SK-N-SH (cell line): ENCODE results near the gene CFAP70. TPM values are rescaled to one million over a fixed set of nuclear protein-coding genes. Genes with fewer than 3 reads are reported as not detected.
A peak's percentile ranks its signal among the peaks of the same experiment; 100 is the strongest.

Experiments
- CTCF ChIA-PET: fragments of 300-600, 350-600 bp; formaldehyde crosslinking; extraction: SDS; loops from one replicate; lab custom pipeline; 2021; lab: Yijun Ruan, JAX
- POLR2A ChIA-PET: fragments of 350-600 bp; sonication (Branson Sonifier 250); formaldehyde crosslinking; extraction: SDS; loops from one replicate; lab custom pipeline; 2020; ENCODE audit warnings: antibody characterized with exemption, inconsistent platforms; lab: Yijun Ruan, JAX
- DNase-seq: peaks from one replicate; pipeline ENCODE4 v3.0.0; 2012
- H2AFZ ChIP-seq: fragments of 200-600 bp; sonication (generic); 2 replicates; pipeline ENCODE4 v1.8.1; 2016; ENCODE audit warnings: antibody characterized with exemption, mild to moderate bottlenecking, low read depth
- H3F3A ChIP-seq: fragments of 200-600 bp; sonication (generic); replicated peaks from 2 replicates; pipeline ENCODE3; 2016; ENCODE audit warnings: antibody characterized with exemption, mild to moderate bottlenecking; ENCODE audit not compliant: insufficient read depth
- H3K27ac ChIP-seq, 2 experiments: fragments of 200-500 bp in 1 of 2; fragments of 200-600 bp in 1 of 2; sonication (Bioruptor generic) in 1 of 2; sonication (generic), shearing (Covaris generic) in 1 of 2; 2 replicates each; pipeline versions ENCODE4 v1.5.1 to v1.6.1; 2014 to 2016; ENCODE audit warnings: low read depth in 2 of 2, inconsistent platforms in 1 of 2, low read length in 1 of 2, mild to moderate bottlenecking in 1 of 2, mixed read lengths in 1 of 2
- H3K27me3 ChIP-seq: fragments of 200-600 bp; sonication (generic), shearing (Covaris generic); 2 replicates; pipeline ENCODE4 v1.6.1; 2016; ENCODE audit warnings: mixed run types; ENCODE audit not compliant: insufficient read depth
- H3K36me3 ChIP-seq, 2 experiments: fragments of 200-500 bp in 1 of 2; fragments of 200-600 bp in 1 of 2; sonication (Bioruptor generic) in 1 of 2; sonication (generic) in 1 of 2; replicated peaks in 1 of 2; 2 replicates each; pipeline versions ENCODE3 to v1.5.1; 2014 to 2016; ENCODE audit warnings: low read length in 1 of 2, mild to moderate bottlenecking in 1 of 2; ENCODE audit not compliant: insufficient read depth in 2 of 2, control insufficient read depth in 1 of 2
- H3K4me1 ChIP-seq, 2 experiments: fragments of 200-500 bp in 1 of 2; fragments of 200-600 bp in 1 of 2; sonication (Bioruptor generic) in 1 of 2; sonication (generic), shearing (Covaris generic) in 1 of 2; 2 replicates each; pipeline versions ENCODE4 v1.5.1 to v1.6.1; 2014 to 2016; ENCODE audit warnings: low read depth in 1 of 2, low read length in 1 of 2, mixed run types in 1 of 2; ENCODE audit not compliant: insufficient read depth in 2 of 2, control insufficient read depth in 1 of 2
- H3K4me2 ChIP-seq: fragments of 200-600 bp; sonication (generic), shearing (Covaris generic); 2 replicates; pipeline ENCODE4 v1.6.1; 2017; ENCODE audit warnings: mixed run types
- H3K4me3 ChIP-seq, 2 experiments: fragments of 200-500 bp in 1 of 2; fragments of 200-600 bp in 1 of 2; sonication (Bioruptor generic) in 1 of 2; sonication (generic), shearing (Covaris generic) in 1 of 2; 2 replicates each; pipeline versions ENCODE4 v1.5.1 to v1.8.1; 2014 to 2016; ENCODE audit warnings: low read depth in 2 of 2, inconsistent platforms in 1 of 2, low read length in 1 of 2, mild to moderate bottlenecking in 1 of 2, mixed read lengths in 1 of 2, moderate library complexity in 1 of 2
- H3K79me2 ChIP-seq: fragments of 200-600 bp; sonication (generic); 2 replicates; pipeline ENCODE4 v1.8.1; 2017; ENCODE audit warnings: mild to moderate bottlenecking; ENCODE audit not compliant: insufficient read depth
- H3K9ac ChIP-seq: fragments of 200-600 bp; sonication (generic); 2 replicates; pipeline ENCODE4 v1.6.1; 2017; ENCODE audit warnings: mixed run types
- H3K9me2 ChIP-seq: fragments of 200-600 bp; sonication (generic); 2 replicates; pipeline ENCODE4 v1.6.1; 2017; ENCODE audit warnings: mixed run types
- H3K9me3 ChIP-seq: fragments of 200-600 bp; sonication (generic); 2 replicates; pipeline ENCODE4 v1.6.1; 2017; ENCODE audit warnings: mixed run types, mild to moderate bottlenecking, moderate library complexity
- H4K20me1 ChIP-seq: fragments of 200-600 bp; sonication (generic); 2 replicates; pipeline ENCODE4 v1.6.1; 2017; ENCODE audit warnings: mild to moderate bottlenecking, mixed run types; ENCODE audit not compliant: insufficient read depth
- ELF1 ChIP-seq: IDR thresholded peaks from 2 replicates; pipeline ENCODE4 v1.4.0; 2012
- EP300 ChIP-seq, 2 experiments: IDR thresholded peaks; 2 replicates each; pipeline versions ENCODE4 v1.4.0 to v1.6.1; 2012; ENCODE audit warnings: borderline replicate concordance in 1 of 2, low read depth in 1 of 2, low read length in 1 of 2
- FOSL2 ChIP-seq: IDR thresholded peaks from 2 replicates; pipeline ENCODE4 v1.4.0; 2012; ENCODE audit warnings: low read depth, mild to moderate bottlenecking, moderate library complexity, borderline replicate concordance
- RAD21 ChIP-seq: IDR thresholded peaks from 2 replicates; pipeline ENCODE4 v1.6.1; 2012; ENCODE audit warnings: mild to moderate bottlenecking, low read length
- RCOR1 ChIP-seq: fragments of 150-350 bp; IDR thresholded peaks from 2 replicates; pipeline ENCODE4 v1.6.1; 2017; ENCODE audit warnings: antibody characterized with exemption, low read length
- SMC3 ChIP-seq: IDR thresholded peaks from 2 replicates; pipeline ENCODE4 v1.6.1; 2012; ENCODE audit warnings: low read depth, low read length, improper control_type of control experiment
- TEAD4 ChIP-seq: IDR thresholded peaks from 2 replicates; pipeline ENCODE4 v1.4.0; 2012; ENCODE audit warnings: mild to moderate bottlenecking, borderline replicate concordance; ENCODE audit not compliant: insufficient read depth
- WGBS: methylation state at CpG from one replicate; pipeline ENCODE4 v1.1.6; 2017; ENCODE audit warnings: low lambda C conversion rate; 5-methylcytosine and 5-hydroxymethylcytosine counted together
- polyA plus RNA-seq, 3 experiments: library from polyadenylated mRNA; depleted of rRNA; stranded (reverse); fragments of >200 nt; gene quantifications; 2 replicates each; pipeline ENCODE4 v1.2.3, GENCODE V29; 2012
- TF ChIP-seq, protein P1 (sequence below): IDR thresholded peaks from 2 replicates; pipeline ENCODE4 v1.4.0; 2012; ENCODE audit warnings: low read depth, borderline replicate concordance
- TF ChIP-seq, protein P2 (sequence below): IDR thresholded peaks from 2 replicates; pipeline ENCODE4 v1.6.1; 2012; ENCODE audit warnings: mild to moderate bottlenecking, low read depth, low read length, moderate library complexity
- TF ChIP-seq, protein P3 (sequence below): fragments of 200-600 bp; sonication (generic); IDR thresholded peaks from 2 replicates; pipeline ENCODE4 v1.6.1; 2017; ENCODE audit warnings: antibody characterized with exemption, mild to moderate bottlenecking, moderate library complexity

CFAP70 gene
- polyA plus RNA-seq, 1 of the 3 experiments (the other 2 are of a cell fraction): 0.74 TPM

DNA sequence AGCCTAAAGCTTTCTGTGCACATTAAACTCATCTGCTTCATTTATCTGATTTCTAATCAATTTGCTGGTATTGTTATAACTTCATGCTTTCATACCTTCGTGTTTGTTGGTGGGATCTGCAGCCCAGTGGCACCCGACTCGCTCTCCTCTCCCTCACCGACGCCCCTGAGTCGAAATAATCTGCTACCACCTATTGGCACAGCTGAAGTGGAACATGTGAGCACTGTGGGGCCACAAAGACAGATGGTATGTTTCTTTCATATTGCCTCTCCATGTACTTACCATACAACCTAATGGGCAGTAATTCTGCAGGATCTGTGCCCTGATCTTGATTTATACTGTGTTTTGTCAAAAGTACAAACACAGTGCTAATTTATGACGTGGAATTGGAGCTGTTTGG lies 124.0 kb downstream of the CFAP70 start:
- Histone ChIP-seq H3K27me3 (no peaks in the 10 kb centered on the region), H4K20me1 (no peaks in the 10 kb centered on the region), H3K36me3 (peaks cover 64% of the 10 kb centered on the region in 2 experiments), H3K79me2 (no peaks in the 10 kb centered on the region; the same call in 1 of the 2 replicates), H3K9me3 (no peaks in the 10 kb centered on the region), H2AFZ (no peak overlapping the region), H3K4me3 (no peak overlapping the region), H3K9me2 (no peaks in the 10 kb centered on the region), H3K9ac (no peak overlapping the region), H3K27ac (no peak overlapping the region), H3K4me2 (no peak overlapping the region), H3K4me1 (no peaks in the 10 kb centered on the region), H3F3A (peaks cover 34% of the 10 kb centered on the region)
- whole genome bisulfite sequencing: 93% methylated on average over 7 of the region's 7 CpGs
- no peak for DNase-seq
- TF ChIP-seq SMC3 (no peak), FOSL2 (no peak)
- ChIA-PET CTCF (interaction anchor here (0.7 to 1.6 kb wide), 3 partner anchors 13 to 16 kb away, joined by 3 to 6 read pairs (median 3); partner anchors contain the start of gene DNAJC9), POLR2A (interaction anchor here (1.1 kb wide), 1 partner anchor 12 kb away, joined by 3 read pairs; the partner anchor contains the start of gene DNAJC9)

DNA sequence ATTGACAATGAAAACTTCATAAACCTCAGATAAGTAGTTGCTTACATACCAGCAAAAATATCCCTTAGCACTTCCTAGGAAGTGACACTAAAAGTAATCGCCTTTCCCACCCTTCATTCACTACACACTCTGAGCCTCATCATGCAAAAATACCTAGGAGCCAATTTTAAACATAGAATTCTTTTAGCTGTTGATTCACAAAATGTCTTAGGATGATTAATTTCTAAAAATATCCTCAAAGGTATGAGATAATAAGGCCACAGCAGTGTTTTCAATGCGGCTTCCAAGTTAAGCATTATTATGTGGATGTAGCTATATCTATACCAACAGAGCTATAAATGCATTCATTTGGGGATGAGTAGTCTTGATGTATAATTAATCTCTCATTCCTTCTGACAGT lies 124.8 kb downstream of the CFAP70 start:
- Histone ChIP-seq H3K4me3 (no peak overlapping the region), H3K9me3 (no peaks in the 10 kb centered on the region), H3K36me3 (peaks cover 56 to 59% of the 10 kb centered on the region in 2 experiments), H3F3A (peaks cover 34% of the 10 kb centered on the region), H3K4me2 (no peak overlapping the region), H3K79me2 (no peaks in the 10 kb centered on the region; the same call in 1 of the 2 replicates), H3K9me2 (no peaks in the 10 kb centered on the region), H3K27me3 (no peaks in the 10 kb centered on the region), H3K4me1 (no peaks in the 10 kb centered on the region), H4K20me1 (no peaks in the 10 kb centered on the region), H3K27ac (peak overlapping the region in 1 of 2 experiments; percentile 13; a peak in 1 of 4 replicates), H2AFZ (no peak overlapping the region), H3K9ac (no peak overlapping the region)
- ChIA-PET CTCF (interaction anchor here (1.2 to 1.6 kb wide), 2 partner anchors 14 kb away, joined by 3 to 6 read pairs; partner anchors contain the start of gene DNAJC9), POLR2A (no interaction called here)
- no peak for TF ChIP-seq EP300 (IDR thresholded peaks at IDR 0.05; ENCODE audit: borderline replicate concordance in 1 of 2, low read depth in 1 of 2, low read length in 1 of 2)
- no peak for TF ChIP-seq ELF1
- TF ChIP-seq, protein P1, sequence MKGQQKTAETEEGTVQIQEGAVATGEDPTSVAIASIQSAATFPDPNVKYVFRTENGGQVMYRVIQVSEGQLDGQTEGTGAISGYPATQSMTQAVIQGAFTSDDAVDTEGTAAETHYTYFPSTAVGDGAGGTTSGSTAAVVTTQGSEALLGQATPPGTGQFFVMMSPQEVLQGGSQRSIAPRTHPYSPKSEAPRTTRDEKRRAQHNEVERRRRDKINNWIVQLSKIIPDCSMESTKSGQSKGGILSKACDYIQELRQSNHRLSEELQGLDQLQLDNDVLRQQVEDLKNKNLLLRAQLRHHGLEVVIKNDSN: no peak
- TF ChIP-seq, protein P2, sequence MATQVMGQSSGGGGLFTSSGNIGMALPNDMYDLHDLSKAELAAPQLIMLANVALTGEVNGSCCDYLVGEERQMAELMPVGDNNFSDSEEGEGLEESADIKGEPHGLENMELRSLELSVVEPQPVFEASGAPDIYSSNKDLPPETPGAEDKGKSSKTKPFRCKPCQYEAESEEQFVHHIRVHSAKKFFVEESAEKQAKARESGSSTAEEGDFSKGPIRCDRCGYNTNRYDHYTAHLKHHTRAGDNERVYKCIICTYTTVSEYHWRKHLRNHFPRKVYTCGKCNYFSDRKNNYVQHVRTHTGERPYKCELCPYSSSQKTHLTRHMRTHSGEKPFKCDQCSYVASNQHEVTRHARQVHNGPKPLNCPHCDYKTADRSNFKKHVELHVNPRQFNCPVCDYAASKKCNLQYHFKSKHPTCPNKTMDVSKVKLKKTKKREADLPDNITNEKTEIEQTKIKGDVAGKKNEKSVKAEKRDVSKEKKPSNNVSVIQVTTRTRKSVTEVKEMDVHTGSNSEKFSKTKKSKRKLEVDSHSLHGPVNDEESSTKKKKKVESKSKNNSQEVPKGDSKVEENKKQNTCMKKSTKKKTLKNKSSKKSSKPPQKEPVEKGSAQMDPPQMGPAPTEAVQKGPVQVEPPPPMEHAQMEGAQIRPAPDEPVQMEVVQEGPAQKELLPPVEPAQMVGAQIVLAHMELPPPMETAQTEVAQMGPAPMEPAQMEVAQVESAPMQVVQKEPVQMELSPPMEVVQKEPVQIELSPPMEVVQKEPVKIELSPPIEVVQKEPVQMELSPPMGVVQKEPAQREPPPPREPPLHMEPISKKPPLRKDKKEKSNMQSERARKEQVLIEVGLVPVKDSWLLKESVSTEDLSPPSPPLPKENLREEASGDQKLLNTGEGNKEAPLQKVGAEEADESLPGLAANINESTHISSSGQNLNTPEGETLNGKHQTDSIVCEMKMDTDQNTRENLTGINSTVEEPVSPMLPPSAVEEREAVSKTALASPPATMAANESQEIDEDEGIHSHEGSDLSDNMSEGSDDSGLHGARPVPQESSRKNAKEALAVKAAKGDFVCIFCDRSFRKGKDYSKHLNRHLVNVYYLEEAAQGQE: no peak
- DNase-seq: no peak
- 90% methylated on average over 2 of the region's 2 CpGs for whole genome bisulfite sequencing

DNA sequence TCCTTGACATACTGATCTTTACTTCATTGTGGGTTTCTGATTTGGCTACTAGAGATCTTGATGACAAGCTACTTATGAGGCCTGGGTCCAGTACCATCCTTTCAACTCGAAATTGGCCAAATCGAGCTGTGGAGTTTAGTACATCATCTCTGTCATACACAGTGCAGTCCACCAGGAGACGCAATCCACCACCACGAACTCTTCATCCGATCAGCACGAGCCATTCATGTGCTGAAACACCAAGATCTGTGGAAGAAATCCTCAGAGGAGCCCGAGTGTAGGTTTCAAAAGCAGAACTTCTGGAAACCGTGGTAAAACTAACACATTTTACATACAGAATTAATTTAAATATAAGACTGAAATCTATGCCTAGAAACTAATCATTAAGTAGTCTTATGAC lies 125.8 kb downstream of the CFAP70 start:
- POLR2A ChIA-PET: no interaction called here
- Histone ChIP-seq H3K4me1 (no peaks in the 10 kb centered on the region), H3K79me2 (no peaks in the 10 kb centered on the region; the same call in 1 of the 2 replicates), H2AFZ (no peak overlapping the region), H3K4me2 (no peak overlapping the region), H4K20me1 (no peaks in the 10 kb centered on the region), H3K9ac (no peak overlapping the region), H3K4me3 (no peak overlapping the region), H3F3A (peaks cover 27% of the 10 kb centered on the region), H3K36me3 (peaks cover 54 to 61% of the 10 kb centered on the region in 2 experiments), H3K27ac (no peak overlapping the region), H3K9me3 (no peaks in the 10 kb centered on the region), H3K9me2 (no peaks in the 10 kb centered on the region), H3K27me3 (no peaks in the 10 kb centered on the region)
- TF ChIP-seq RAD21 (0 out of 2 replicates have a peak, but pooled peaks have one; percentile 5), FOSL2 (no peak), RCOR1 (no peak), TEAD4 (no peak)
- TF ChIP-seq, protein P3, sequence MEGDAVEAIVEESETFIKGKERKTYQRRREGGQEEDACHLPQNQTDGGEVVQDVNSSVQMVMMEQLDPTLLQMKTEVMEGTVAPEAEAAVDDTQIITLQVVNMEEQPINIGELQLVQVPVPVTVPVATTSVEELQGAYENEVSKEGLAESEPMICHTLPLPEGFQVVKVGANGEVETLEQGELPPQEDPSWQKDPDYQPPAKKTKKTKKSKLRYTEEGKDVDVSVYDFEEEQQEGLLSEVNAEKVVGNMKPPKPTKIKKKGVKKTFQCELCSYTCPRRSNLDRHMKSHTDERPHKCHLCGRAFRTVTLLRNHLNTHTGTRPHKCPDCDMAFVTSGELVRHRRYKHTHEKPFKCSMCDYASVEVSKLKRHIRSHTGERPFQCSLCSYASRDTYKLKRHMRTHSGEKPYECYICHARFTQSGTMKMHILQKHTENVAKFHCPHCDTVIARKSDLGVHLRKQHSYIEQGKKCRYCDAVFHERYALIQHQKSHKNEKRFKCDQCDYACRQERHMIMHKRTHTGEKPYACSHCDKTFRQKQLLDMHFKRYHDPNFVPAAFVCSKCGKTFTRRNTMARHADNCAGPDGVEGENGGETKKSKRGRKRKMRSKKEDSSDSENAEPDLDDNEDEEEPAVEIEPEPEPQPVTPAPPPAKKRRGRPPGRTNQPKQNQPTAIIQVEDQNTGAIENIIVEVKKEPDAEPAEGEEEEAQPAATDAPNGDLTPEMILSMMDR: peak; percentile 31; the same call in 1 of the 2 replicates
- CTCF ChIA-PET: no interaction called here
- WGBS: 93% methylated on average over 8 of the region's 8 CpGs
- no peak for DNase-seq
